Omental fat pad (tissue), 4 donors: ENCODE results near the gene PRSS35. TPM values are rescaled to one million over a fixed set of nuclear protein-coding genes. Genes with fewer than 3 reads are reported as not detected.

ENCODE experiments used
- ATAC-seq: fragments of 150-250 bp; one replicate; pipeline ENCODE4 v1.9.1; 2016; ENCODE audit warnings: mild to moderate bottlenecking, moderate library complexity; ENCODE audit not compliant: low FRiP score
- DNase-seq: peaks from one replicate; pipeline ENCODE4 v3.0.0-alpha.2; 2019; ENCODE audit warnings: low spot score
- CTCF ChIP-seq, 3 donors: fragments of 450-650 bp; IDR thresholded peaks; one replicate each; pipeline ENCODE4 v1.5.1; 2016 to 2017; ENCODE audit warnings: antibody characterized with exemption in 3 of 3, mild to moderate bottlenecking in 3 of 3, moderate library complexity in 2 of 3
- total RNA-seq, 4 donors: library from RNA; depleted of rRNA; stranded (reverse); fragments of >200 nt; gene quantifications; one replicate each; pipeline ENCODE4 v1.1.0, GENCODE V29; 2016

The PRSS35 gene
- not detected for total RNA-seq

- TF ChIP-seq CTCF (IDR thresholded peaks at IDR 0.05), result peak in 1 of 3 donors; percentile 65
- peak; percentile 88 for ATAC-seq
- DNase-seq, result no peak
Measured at GRCh38 chr6:83511901-83512681, at the start of gene PRSS35. TSS of gene PRSS35 (plus strand) at chr6:83512534. CDS start at chr6:83523442, 10,908 bp downstream.

- ATAC-seq (no peak), DNase-seq (no peak)
- TF ChIP-seq CTCF (IDR thresholded peaks at IDR 0.05), result no peak
Measured at GRCh38 chr6:83463886-83464285, 48.4 kb upstream of the PRSS35 start.

GRCh38 chr6:83464381-83465140 is 47.8 kb upstream of the PRSS35 start:
- ATAC-seq (no peak), DNase-seq (no peak)
- TF ChIP-seq CTCF (IDR thresholded peaks at IDR 0.05), result no peak

- DNase-seq (no peak), ATAC-seq (no peak)
- no peak for TF ChIP-seq CTCF (IDR thresholded peaks at IDR 0.05)
Measured at GRCh38 chr6:83466328-83466727, 46.0 kb upstream of the PRSS35 start.

- no peak for DNase-seq
- ATAC-seq, result no peak
- TF ChIP-seq CTCF (IDR thresholded peaks at IDR 0.05), result no peak
Measured at GRCh38 chr6:83467620-83468036, 44.7 kb upstream of the PRSS35 start.

GRCh38 chr6:83470001-83470400 is 42.3 kb upstream of the PRSS35 start:
- no peak for TF ChIP-seq CTCF (IDR thresholded peaks at IDR 0.05)
- no peak for ATAC-seq

More at GRCh38 chr6:83470001-83470400, 42.3 kb upstream of the PRSS35 start:
- no peak for DNase-seq
